Mucosa of rectum (tissue), 2 donors: ENCODE data around the gene KCNIP4.

Source experiments
- H3K27ac ChIP-seq, 2 donors: one replicate each; pipeline ENCODE4 v1.7.0; 2013; ENCODE audit warnings: inconsistent platforms in 2 of 2, low read depth in 2 of 2, low read length in 2 of 2
- H3K27me3 ChIP-seq, 2 donors: one replicate each; pipeline ENCODE4 v1.7.0; 2013; ENCODE audit warnings: low read length in 2 of 2; ENCODE audit not compliant: control insufficient read depth in 2 of 2, insufficient read depth in 2 of 2
- H3K36me3 ChIP-seq, 2 donors: one replicate each; pipeline ENCODE4 v1.7.0; 2013; ENCODE audit warnings: low read length in 2 of 2; ENCODE audit not compliant: control insufficient read depth in 2 of 2, insufficient read depth in 2 of 2
- H3K4me1 ChIP-seq, 2 donors: one replicate each; pipeline ENCODE4 v1.7.0; 2013; ENCODE audit warnings: low read length in 2 of 2, mild to moderate bottlenecking in 1 of 2; ENCODE audit not compliant: control insufficient read depth in 2 of 2, insufficient read depth in 2 of 2
- H3K4me3 ChIP-seq, 2 donors: one replicate each; pipeline ENCODE4 v1.7.0; 2013; ENCODE audit warnings: low read length in 2 of 2
- H3K9ac ChIP-seq, 2 donors: one replicate each; pipeline ENCODE4 v1.7.0; 2013; ENCODE audit warnings: low read length in 2 of 2, low read depth in 1 of 2, mild to moderate bottlenecking in 1 of 2
- H3K9me3 ChIP-seq, 2 donors: one replicate each; pipeline ENCODE4 v1.7.0; 2013; ENCODE audit warnings: low read length in 2 of 2; ENCODE audit not compliant: control insufficient read depth in 2 of 2
- donor health status: healthy.
- donor health status: Normal muscosa, but diverticular disease.

KCNIP4 gene

DNA sequence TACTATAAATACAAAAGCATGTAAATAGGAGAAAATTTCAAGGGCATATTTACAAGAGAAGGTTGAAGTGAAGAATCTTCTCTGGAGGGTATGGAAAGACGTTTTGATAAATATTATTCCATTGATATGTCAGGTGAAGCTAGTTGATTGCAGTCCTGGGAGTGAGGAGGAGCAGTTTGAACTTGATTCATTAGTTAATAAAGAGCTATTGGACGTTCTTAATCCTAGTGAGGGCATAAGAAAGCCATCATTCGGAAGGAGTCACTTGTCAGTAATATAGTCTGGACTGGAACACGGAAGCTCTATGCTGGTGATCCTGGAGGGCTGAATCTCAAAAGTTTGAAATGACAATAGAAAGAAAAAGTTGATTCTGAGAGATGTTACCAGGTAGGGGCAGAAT, 793.2 kb downstream of the KCNIP4 start:
- no peak overlapping the region for H3K27ac ChIP-seq
- no peak overlapping the region for H3K4me3 ChIP-seq
- H3K4me1 ChIP-seq: no peaks in the 10 kb centered on the region

DNA sequence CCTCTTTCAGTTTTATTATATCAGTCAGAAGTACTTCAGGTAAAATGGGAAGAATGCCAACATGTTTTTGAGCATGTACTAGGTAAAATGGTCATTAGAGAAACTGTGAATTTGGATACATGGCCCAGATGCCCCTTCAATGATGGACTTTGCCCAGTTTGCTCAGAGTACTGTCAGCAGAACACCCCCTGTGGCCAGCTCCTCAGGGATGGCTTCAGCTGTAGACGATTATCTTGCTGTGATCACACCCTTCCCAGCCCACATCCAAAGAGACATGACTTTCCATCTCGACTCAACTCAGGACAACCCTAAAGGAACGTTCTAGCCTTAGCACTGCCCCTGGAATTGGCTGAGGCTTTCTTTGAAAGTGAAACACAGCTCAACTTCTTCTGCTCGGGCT, 809.2 kb downstream of the KCNIP4 start:
- no peaks in the 10 kb centered on the region for H3K9me3 ChIP-seq

More for the DNA sequence above, 793.2 kb downstream of the KCNIP4 start:
- no peaks in the 10 kb centered on the region for H3K9me3 ChIP-seq
- no peaks in the 10 kb centered on the region for H3K27me3 ChIP-seq
- H3K9ac ChIP-seq: no peak overlapping the region
- H3K36me3 ChIP-seq: no peaks in the 10 kb centered on the region

DNA sequence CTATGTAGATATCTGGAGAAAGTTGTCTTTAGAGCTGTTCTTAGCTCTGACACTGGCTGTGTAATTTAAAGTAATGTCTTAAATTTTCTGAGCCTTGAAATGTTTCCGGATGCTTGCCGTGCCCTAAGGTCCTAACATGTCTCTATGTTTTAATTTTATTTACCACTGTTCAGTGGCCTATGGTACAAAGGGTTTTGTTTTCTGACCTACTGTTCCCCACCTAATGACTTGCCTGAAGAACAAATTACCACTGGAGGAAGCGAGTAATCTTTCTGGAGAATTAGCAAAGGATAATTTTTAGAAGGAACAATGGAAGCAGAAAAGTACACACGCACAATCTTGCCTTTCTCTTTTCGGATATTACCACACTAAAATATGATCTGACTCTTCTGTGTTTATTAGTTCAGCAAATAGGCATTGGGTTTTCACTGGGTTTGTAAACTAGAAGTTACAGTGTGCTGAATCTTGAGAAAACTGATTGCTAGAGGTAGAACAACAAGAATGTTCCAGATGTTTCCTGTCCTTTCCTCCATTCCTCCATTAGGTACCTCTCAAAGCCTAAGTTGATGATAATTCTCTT, 812.4 kb downstream of the KCNIP4 start:
- Histone ChIP-seq H3K9me3 (no peaks in the 10 kb centered on the region), H3K27ac (no peak overlapping the region), H3K4me3 (no peak overlapping the region), H3K27me3 (no peaks in the 10 kb centered on the region), H3K36me3 (no peaks in the 10 kb centered on the region), H3K9ac (no peak overlapping the region), H3K4me1 (no peaks in the 10 kb centered on the region)

More for the DNA sequence above, 809.2 kb downstream of the KCNIP4 start:
- Histone ChIP-seq H3K36me3 (no peaks in the 10 kb centered on the region), H3K9ac (no peak overlapping the region), H3K27me3 (no peaks in the 10 kb centered on the region), H3K27ac (no peak overlapping the region), H3K4me1 (no peaks in the 10 kb centered on the region), H3K4me3 (no peak overlapping the region)

DNA sequence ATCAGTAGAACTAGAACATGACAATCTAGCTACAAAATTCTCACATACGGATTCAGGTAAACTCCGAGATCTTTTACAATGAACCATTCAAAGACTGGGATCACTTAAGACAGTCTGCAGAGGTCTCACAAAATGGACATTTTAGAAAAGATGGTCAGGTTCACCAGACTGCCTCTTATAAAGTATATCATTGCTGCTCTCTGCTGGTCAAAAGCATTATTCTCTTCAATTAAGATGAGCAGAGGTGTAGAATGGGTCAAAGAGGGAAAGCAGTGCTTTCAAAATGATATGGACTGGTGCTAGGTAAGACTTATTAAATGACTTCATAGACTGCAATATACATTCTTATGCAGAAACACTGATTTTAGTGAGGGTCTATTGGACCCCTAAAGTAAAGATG, 813.6 kb downstream of the KCNIP4 start:
- H3K27ac ChIP-seq: no peak overlapping the region
- H3K27me3 ChIP-seq: no peaks in the 10 kb centered on the region
- H3K9ac ChIP-seq: no peak overlapping the region
- no peaks in the 10 kb centered on the region for H3K9me3 ChIP-seq
- no peaks in the 10 kb centered on the region for H3K4me1 ChIP-seq
- H3K36me3 ChIP-seq: no peaks in the 10 kb centered on the region
- H3K4me3 ChIP-seq: no peak overlapping the region

DNA sequence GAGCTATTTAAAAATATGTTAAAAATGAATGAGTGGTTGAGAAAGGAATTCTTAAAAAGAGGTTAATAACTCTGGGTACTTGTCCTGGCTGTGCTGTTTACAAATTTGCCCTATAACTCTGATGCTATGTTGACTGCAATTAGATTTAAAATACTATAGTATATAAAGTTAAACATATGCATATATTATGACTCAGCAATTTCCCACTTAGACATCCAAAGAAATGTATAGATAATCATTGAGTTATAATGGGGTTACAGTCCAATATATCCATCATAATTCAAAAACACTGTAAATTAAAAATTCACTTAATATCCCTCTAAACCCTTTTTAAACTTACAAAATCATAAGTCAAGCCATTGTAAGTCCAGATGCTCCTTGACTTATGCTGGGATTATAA, 818.0 kb downstream of the KCNIP4 start:
- no peak overlapping the region for H3K9ac ChIP-seq
- H3K9me3 ChIP-seq: no peaks in the 10 kb centered on the region
- no peaks in the 10 kb centered on the region for H3K4me1 ChIP-seq
- H3K36me3 ChIP-seq: no peaks in the 10 kb centered on the region
- no peak overlapping the region for H3K27ac ChIP-seq
- H3K4me3 ChIP-seq: no peak overlapping the region
- no peaks in the 10 kb centered on the region for H3K27me3 ChIP-seq

DNA sequence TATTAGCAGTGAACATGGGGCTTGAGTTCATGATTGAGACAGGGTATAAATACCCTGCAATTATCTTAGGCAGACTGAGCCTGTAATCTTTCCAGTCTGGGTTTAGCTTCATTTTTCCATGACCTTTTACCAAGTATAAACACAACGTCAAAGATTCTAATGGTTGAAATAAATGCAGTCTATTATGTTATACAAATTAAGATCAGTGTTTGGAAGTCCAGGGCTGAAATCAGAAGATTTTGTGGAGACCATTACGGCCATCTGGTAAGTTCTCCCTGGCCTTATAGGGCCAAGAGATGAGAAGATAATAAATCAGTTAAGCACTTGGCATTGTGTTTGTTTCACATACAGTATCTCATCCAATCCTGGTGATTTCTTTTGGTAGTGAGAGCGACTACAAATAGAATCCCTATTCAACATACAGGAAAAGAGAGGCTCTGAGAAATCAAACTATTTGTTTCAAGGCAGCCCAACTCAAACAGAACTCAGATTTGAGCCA, 822.5 kb downstream of the KCNIP4 start:
- no peaks in the 10 kb centered on the region for H3K36me3 ChIP-seq
- H3K9me3 ChIP-seq: no peaks in the 10 kb centered on the region
- no peak overlapping the region for H3K27ac ChIP-seq
- no peaks in the 10 kb centered on the region for H3K27me3 ChIP-seq
- no peaks in the 10 kb centered on the region for H3K4me1 ChIP-seq
- H3K4me3 ChIP-seq: no peak overlapping the region
- no peak overlapping the region for H3K9ac ChIP-seq

DNA sequence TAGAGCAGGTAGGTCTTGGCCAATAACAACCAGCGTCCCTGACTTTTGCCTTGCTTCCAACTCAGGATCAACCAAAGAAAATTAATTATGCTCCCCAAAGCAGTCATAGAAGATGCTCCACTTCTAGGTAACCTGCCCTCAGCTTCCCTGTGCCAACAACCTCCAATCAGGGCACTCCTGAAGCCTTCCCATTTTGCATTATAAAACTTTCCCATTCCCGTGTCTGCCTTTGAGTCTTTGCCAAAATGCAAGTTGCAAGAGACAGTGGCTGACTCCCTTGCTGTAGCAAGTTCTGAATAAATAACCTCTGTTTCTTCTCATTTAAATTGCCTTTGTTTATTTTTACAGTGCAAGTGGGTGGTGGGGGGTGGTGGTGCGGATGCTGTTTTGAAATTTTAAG, 830.3 kb downstream of the KCNIP4 start:
- H3K4me1 ChIP-seq: no peaks in the 10 kb centered on the region
- no peaks in the 10 kb centered on the region for H3K36me3 ChIP-seq
- H3K27ac ChIP-seq: no peak overlapping the region
- H3K9me3 ChIP-seq: no peaks in the 10 kb centered on the region
- no peak overlapping the region for H3K9ac ChIP-seq
- H3K4me3 ChIP-seq: no peak overlapping the region
- no peaks in the 10 kb centered on the region for H3K27me3 ChIP-seq

DNA sequence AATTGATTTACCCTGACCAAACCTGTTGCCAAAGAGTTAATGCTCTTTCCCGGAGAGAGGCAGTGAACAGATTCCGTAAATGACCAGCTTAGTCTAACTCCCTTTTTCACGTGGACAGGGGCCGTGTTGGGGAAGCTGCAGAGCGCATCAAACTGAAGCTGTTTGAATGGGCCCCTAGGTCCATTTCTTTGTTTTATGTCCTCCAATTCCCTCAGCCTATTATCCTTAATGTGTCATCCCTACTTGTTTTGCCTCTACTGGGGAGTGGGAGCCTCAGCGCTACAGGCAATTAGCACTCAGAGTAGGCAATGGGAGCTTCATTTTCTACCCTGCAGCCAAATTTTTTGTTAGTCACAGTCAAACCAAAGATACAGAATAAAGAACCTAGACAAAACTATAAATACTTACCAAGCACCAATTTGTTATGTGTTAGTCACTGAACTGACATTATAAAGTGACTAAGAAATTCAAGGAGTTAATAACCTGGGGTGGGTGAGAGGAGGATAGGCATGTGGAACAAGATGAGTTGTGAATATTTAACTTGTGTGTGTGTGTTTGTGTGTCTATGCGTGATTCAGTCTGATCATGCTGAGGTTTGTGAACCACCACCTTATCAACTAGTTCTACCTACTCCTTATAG, 830.9 kb downstream of the KCNIP4 start:
- no peak overlapping the region for H3K9ac ChIP-seq
- H3K4me3 ChIP-seq: no peak overlapping the region
- no peaks in the 10 kb centered on the region for H3K36me3 ChIP-seq
- H3K4me1 ChIP-seq: no peaks in the 10 kb centered on the region
- H3K9me3 ChIP-seq: no peaks in the 10 kb centered on the region
- no peak overlapping the region for H3K27ac ChIP-seq
- H3K27me3 ChIP-seq: no peaks in the 10 kb centered on the region

DNA sequence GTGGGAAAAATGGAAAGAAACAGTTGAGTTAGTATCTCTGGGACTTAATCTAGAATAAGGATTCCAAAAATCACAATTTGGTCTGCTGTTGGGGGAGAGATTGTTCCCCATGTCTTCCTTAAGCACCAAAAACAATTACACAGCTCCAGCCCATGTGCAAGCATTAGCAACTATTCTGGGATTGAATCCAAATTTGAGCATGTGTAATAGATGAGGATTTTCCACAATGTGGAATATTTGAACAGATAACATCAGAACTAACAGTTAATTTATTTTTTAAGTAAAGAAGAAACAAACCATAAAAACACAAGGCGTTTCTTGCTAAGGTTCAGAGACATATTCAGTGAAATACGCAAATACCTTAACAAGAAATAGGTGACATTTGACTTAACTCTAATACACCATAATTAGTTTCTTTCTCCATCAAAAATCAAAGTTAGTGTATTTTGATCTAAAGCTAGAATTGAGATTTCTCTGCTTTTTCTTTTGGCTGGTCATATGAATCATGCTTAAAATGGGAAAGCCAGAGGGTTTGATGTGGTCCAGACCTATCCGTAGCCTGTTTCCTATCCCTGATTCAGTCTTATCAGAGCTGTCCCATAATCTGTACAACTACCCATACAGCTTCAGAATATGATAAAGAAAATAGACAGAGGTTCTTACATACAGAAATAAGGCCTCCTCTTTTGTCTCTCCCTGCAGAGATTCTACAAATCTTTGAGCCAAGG, 834.9 kb downstream of the KCNIP4 start:
- H3K27ac ChIP-seq: no peak overlapping the region
- H3K4me3 ChIP-seq: no peak overlapping the region

DNA sequence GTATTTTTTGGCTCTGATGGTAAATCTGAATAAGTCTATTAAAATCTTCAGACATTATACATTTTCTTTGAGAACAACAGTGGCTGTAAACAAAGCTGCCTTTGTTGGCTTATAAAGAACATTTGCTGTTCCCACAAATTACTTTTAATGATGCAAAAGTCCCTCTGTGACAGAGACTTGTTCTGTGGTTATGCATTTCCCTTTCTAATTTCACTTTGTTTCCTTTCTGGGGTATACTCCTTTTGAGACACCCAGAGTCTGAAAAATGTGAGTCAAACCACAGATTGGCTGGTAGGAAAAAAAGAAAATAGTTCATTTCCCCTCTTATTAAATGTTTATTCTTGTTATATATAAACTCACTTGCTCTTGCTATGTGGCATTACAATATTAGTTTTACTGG, 845.9 kb downstream of the KCNIP4 start:
- Histone ChIP-seq H3K4me1 (no peaks in the 10 kb centered on the region), H3K9me3 (no peaks in the 10 kb centered on the region), H3K27ac (no peak overlapping the region), H3K27me3 (no peaks in the 10 kb centered on the region), H3K4me3 (no peak overlapping the region), H3K9ac (no peak overlapping the region), H3K36me3 (no peaks in the 10 kb centered on the region)

More for the DNA sequence above, 834.9 kb downstream of the KCNIP4 start:
- no peaks in the 10 kb centered on the region for H3K27me3 ChIP-seq
- H3K9ac ChIP-seq: no peak overlapping the region
- no peaks in the 10 kb centered on the region for H3K9me3 ChIP-seq
- H3K4me1 ChIP-seq: no peaks in the 10 kb centered on the region
- H3K36me3 ChIP-seq: no peaks in the 10 kb centered on the region
